Measurements from ENCODE around the gene TTC39B.

Gene TTC39B

DNA sequence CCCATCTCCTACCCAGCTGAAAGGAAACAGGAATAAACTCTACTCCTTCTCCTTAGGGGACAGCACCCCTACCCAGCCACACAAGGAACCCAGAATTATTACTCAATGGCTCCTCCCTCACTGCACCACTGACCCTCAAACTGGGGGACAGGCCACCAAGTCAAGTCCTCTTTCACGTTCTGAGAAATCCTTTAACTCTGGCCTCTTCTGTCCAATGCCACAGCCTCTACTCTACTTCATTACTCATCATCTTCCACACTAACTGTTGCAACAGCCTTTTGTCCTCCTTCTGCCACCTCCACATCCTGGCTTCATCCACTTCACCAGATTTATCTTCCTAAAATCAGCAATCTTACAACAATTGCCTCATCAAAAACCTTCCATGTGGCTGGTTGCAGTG, 6.8 kb downstream of the TTC39B start:
- DNase-seq: no peak

DNA sequence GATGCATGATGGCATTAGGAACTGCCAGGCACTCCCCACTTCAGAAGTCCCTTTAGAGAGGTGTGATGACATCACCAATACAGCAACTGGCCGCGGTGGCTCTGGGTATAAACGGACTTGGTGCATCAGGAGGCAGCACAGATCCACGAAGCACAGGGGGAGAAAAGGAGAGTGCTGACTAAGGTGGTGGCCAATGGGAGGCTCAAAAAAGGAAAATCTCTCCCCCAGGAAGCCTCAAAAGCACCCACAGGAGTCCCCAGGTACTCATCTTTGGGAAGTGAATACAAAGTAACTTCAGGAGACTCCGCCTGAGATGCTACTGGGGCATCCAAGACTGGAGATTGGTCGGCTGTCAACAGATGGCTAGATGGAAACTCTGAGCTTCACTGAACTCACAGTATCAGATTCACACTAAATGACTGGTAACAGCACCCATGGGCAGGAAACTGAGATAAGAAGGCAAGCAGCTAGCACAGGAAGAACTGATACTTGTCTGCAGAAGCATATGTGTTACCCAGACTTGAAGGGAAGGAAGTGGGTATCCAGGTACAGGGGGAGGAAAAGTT, 7.6 kb downstream of the TTC39B start:
- no peak for DNase-seq

DNA sequence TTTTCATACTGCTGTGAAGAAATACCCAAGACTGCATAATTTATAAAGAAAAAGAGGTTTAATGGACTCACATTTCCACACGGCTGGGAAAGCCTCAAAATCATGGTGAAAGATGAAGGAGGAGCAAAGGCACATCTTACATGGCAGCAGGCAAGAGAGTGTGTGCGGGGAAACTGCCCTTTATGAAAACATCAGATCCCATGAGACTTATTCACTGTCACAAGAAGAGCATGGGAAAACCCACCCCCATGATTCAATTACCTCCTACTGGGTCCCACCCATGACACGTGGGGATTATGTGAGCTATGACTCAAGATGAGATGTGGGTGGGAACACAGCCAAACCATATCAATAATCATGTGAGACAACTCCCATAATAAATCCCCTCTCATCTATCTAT, 8.7 kb downstream of the TTC39B start:
- no peak for DNase-seq

DNA sequence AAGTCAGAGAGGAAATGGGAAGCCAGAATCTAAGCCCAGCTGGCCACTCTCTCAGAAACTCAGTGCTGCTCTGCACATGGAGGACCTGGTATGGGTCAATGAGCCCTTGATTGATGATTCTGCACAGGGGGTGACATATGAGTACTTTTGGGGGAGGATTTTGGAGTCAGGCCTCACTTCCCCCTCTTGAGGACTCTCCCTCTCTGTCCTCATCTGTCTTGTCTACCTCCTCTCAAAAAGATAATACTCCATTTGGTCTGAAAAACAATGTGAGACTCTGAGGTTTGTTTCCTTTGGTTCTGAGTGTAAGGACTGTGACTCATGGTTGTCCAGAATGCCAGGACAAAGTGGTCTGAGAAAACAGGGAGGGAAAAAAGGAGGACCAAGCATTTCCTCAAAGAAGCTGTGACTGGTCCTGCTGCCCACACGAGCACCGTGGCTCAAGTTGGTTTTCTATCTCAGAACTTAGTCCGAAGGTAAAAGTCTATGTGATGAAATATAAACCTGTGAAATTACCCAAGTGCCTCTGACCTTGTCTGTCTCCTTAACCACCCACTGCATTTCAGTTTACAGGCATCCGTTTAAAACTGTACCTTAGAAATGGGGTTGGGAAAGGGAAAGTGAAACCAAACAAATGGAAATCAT, 11.1 kb downstream of the TTC39B start:
- DNase-seq: no peak

DNA sequence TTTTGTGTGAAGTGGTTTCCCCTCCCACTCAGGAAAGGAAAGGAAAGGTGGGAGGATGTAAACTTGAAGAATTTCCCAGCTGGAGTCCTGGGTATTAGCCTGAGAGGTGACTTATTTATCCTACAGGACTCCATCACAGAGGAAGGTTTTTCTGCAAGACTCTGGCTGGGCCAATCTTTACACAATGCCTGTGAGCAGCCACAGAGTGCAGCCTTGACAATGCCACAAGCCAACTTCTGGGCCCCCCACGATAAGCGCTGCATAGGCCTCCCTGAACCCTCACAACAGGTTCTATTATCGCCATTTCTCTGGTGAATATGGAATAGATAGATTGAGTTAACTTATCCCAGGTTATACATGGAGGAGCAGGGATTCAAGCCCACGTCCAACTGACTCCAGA, 12.4 kb downstream of the TTC39B start:
- no peak for DNase-seq

DNA sequence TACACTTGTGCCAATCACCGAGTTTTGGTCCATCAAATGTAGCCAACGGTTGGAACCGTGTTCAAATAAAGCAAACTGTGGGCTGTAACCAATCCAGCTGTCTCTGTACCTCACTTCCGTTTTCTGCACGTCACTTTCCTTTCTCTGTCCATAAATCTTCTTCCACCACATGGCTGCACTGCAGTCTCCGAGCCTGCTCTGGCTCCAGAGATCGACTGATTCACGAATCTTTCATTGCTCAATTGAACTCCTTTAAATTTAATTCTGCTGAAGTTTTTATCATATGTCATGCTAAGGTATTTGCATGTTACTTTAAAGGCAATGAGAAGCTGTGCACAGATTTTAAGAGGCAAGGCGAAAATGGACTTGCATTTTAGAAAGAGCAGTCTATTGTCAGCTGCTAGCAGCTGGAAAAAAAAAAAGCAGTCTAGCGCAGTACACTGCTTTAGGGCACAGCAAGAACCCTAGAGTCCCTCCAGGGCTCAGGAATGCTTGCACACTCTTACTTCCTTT, 13.2 kb downstream of the TTC39B start:
- DNase-seq: no peak

DNA sequence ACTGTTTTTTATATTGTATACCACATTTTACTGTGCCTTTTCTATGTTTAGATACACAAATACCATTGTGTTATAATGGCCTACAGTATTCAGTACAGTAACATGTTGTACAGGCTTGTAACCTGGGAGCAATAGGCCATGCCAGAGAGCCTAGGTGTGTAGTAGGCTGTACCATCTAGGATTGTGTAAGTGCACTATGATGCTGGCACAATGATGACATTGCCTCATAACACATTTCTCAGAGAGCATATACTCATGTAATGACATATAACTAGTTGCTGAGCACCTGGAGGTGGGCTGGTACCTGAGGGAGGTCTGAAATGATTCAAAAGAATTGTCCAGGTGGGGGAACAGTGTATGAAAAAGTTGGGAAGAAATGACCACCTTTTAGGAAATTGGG, 13.9 kb downstream of the TTC39B start:
- DNase-seq: no peak

DNA sequence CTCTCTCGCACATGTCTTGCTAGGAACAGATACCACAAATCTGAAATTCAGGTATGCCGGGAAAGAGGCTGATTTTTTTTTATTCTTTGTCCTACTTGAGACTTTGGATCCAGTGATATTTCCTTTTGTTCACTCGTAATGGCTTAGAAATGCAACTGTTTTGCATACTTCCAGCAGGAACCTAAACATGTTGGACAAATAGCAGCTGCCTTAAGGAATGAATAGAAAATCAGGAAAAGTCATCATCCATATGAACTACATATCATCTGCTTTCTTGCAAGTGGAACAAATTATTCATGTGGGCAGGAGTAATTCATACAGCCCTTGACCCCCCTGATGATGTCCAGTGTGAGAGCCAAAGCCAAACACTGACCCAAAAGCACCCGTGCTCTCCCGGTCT, 17.4 kb downstream of the TTC39B start:
- no peak for DNase-seq

DNA sequence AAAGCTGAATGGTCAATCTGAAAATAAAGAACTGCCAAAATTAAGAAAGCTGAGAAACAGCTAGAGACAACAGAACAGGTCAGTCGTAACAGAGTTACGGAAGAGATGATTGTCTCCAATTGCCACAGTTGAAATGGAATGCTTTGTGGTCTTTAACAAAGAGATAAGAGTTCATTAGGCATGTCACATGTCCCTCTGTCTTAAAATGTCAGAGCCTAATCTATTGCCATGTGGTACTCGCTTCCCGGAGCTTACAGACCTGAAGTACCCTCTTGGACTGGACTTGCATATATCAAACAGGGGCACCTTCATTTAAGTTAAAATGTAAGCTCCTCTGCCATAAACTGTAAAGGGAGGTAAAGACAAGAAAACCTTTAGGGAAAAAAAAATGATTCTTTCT, 19.7 kb downstream of the TTC39B start:
- no peak for DNase-seq

DNA sequence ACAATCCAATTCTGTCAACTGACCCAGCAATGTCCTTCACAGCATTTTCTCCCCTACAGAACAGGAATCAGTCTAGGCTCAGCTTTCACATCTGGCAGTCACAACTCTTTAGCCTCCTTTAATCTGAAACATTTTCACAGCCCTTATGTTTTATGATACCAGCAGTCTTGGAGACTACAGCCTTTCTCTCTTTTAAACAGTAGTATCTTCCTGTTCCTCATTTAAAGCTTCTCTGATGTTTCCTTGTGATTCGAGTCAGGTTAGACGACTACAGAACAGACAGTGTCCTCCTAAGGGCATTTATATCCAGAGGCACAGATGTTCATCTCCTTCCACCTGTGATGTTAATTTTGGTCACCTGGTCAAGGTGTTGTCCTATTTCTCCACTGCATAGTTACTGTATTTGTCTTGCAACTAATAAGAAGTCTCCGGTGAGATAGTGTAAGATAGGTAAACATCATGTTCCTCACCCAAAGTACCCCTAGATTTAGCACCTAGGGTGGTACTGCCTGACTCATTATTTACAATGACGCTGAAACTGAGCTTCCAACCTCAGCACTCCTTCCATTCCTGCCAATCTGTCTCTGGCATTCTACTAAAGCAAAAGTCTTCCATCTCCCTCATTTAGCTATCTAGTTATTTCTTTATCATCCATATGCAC, 20.7 kb downstream of the TTC39B start:
- DNase-seq: no peak

DNA sequence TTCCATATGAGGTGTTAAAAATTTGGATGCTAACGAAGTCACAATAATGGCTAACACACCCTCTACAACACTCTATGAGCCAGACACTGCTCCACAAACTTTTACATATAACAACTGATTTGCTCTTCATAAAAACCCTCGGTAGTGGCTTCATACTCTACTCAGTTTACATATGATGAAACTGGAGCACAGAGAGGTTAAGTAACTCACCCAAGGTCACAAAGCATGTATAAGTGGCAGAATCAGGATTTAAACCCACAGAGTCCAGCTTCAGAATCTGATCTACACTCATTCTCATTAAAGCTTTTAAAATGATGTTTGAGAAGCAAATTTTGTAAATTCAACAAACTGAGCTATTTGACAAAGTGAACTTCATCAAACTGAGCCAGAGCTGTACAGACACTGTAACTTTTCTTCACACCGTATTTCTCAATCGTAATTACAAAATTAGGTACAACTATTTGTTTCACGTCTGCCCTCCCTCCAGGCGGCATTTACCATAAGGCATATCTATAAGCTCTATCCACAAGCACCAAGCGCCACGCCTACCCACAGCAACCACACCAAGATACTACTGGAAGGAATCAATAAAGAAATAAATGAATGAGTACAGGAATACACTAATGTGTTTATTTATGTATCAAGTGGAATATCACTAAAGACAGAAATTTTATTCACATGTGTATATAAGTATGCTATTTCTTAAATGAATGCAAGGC, 24.3 kb downstream of the TTC39B start:
- DNase-seq: no peak

DNA sequence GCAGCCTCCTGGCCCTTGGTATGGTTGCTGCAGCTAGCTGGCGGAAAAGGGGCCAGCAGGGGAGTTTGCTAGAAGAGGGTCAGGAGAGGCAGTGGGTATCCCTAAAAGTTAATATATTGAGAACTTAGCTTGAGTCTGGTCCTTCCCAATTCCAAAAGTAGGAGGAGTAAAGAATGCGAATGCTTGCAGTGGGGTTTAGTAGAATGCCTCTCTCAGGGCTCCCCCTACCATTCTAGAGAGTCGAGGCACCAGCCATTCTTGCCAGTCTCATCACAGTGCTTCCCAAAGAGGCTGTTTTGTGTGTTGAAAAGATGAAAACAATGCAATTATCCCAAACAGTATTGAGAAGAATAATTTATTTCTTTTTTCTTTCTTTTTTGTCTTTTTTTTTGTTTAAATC, 26.4 kb downstream of the TTC39B start:
- no peak for DNase-seq

DNA sequence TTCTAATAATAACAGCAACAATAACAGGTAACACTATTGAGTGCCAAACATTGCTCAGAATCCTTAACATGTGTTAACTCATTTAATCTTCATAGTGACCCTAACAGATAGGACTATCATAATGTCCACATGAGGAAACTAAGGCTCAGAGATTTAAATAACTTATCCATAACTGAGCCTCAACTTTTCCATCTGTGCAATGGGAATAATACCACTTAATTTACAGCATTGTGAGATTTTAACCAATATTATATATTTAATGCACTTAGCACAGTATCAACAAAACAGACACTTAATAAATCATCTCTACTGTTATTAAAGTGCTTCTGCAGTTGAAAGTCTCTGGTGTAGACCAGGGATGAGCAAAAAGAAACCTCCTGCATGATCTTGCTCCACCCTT, 28.2 kb downstream of the TTC39B start:
- no peak for DNase-seq

DNA sequence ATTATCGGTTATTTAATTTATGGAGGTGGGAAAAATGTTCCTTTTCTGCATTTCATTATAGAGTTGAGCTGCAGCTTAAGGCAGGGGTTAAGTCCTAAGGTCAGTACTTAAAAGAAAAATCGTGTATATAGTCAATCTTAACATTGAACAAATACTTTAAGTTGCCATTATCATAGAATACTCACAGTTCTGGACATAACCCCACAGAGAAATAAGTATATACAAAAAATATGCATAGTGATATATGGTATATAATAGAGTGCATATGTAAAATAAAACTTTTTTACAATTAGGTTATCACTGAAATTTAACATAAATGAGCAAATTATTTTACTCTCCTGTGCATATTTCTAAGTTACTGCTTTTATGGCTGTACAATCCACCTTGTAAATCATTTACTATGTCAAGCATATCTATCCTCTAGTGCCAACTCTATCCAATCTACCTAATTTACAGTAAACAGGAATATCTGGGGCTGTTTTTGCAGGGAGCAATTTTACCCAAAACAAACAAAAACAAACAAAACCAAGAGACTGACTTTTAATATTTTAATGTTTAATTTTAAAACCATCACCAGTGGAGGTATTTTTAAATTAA, 28.8 kb downstream of the TTC39B start:
- no peak for DNase-seq

DNA sequence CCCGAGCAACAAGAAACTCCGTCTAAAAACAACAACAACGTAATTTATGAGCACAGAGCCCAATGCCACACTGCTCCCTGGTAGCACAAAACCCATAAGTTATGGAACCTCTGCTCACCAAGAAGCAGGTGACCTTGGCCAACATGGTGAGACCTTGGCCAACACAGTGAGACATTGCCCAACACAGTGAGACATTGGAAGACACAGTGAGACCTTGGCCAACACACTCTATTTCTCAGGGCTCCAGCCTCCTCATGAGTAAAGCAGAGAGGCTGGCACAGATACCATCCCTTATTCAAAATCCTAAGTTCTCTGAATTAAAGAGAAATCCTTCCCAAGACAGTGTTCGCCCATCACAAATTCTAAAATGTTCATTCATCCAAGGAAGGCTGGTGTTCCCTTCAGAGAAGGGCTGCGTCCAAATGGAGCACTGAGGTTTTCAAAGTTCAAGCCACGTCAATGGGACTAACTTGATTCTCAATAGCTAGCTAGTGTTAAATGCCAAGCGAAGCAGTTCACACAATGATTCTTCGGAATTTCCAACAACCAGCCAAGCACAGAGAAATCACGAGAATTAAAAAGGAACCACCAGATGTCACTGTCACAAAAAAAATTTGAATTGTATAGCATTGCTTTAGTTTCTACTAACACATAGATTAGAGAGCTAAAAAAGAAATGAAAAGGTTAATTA, 29.5 kb downstream of the TTC39B start:
- no peak for DNase-seq

DNA sequence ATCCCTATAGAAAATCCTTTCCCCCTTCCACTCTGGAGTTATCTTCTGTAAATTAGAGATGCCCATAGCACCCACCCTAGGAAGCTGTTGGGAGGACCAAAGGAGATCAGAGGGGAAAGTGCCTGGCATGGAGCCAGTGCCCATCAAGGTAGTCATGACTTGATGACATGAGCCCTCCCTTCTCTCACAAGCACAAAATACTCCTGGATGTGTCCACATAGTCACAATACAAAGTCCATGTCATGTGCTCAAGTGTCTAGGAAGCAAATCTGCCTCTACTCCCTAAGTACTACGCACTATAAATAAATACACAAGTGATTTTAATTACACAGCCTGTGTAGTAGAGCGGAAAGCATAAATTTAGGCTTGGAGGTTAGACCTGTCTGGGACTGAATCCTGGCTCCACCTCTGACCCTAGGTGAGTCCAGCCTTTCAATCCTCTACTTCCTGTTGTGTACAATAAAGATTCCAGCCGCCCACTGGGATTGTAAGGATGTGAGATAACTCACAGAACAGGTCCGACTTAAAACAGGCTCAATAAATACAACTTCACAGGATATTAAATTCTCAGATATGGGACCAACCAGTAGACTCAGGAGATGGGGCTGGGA, 30.6 kb downstream of the TTC39B start:
- DNase-seq: no peak

DNA sequence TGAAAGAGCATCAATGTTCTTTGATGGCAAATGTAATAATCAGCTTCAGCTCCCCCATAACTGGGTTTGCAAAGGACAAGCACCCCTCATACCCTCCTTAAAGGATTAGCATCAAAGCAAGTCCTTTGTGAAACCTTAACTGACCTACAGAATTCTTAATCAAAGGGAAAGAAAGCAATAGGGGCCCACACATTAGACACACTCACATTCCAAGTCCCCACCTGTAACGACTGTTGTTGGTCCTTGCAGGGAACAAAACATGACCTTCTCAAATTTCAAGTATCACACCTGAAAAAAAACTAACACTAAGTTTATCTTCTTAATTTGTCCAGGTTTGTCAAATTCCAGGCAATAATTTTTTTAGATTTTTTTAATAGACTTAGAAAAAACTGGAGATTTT, 32.6 kb downstream of the TTC39B start:
- DNase-seq: no peak

DNA sequence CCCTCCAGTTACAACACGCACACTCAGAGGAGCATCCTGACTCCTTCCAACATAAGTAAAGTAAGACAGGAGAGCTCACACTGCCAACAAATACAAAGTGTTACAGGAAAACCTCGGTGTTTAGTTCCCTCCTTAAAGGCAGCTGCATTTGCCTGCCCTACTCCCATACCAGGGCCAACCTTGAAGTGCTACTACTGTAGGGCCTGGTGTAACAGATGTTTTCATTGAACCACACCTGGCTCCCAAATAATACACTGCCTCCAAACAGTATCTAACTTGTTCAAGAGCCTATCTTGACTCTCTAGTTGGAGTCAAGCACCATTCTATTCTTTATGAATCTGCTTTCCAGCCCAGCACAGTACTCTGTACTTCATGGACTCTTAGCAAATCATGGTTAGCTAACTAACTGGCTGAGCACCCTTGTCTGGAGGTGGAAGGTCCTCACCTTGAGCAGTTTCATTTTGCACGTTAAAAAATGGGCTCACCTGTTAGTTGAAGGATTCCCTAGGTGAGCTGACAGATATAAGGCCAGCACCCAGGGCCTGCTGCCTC, 34.6 kb downstream of the TTC39B start:
- DNase-seq: no peak

DNA sequence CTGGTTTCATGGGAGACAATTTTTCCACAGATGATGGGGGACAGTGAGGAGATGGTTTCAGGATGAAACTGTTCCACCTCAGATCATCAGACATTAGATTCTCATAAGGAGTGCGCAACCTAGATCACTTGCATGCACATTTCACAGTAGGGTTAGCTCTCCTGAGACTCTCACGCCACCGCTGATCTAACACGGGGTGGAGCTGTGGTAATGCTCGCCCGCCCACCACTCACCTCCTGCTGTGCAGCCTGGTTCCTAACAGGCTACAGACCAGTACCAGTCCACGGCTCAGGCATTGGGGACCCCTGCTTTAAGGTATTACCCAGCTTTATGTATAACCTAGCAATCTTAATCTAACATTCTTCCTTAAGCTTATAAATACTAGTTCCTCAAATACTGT, 35.6 kb downstream of the TTC39B start:
- DNase-seq: no peak

DNA sequence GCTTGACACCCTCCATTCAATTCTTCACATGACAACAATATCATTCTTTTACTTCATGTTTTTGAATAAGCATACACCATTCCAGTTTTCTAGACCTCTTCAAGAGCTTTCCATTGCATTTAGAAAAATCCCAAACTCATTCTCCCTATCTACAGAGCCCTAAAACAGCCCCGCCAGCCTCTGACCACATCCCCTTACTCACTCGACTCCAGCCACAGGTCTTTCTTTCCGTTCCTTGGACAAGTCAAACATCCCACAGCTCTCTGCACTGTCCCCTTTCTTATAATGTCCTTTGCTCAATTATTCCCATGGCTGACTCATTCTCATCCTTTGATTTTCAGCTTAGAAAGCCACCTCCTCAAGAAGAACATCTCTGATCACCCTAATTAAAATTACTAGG, 38.2 kb downstream of the TTC39B start:
- DNase-seq: no peak

DNA sequence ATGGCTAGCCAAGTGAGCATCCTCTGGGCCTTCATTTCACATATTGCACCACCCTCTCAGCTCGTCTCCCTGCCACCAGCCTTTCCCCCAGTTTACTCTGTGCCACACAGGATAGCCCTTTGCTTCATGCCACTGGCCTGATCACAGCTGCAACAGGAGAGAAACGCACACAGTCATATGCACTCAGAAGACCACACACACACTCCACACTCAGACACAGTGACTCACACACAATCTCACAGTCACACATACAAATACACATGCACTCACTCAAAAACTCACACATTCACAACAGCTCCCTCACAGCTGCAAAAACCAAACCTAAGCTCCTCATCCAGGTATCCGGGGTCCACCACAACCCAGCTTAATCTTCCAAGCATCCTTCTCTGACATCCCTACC, 38.7 kb downstream of the TTC39B start:
- no peak for DNase-seq

DNA sequence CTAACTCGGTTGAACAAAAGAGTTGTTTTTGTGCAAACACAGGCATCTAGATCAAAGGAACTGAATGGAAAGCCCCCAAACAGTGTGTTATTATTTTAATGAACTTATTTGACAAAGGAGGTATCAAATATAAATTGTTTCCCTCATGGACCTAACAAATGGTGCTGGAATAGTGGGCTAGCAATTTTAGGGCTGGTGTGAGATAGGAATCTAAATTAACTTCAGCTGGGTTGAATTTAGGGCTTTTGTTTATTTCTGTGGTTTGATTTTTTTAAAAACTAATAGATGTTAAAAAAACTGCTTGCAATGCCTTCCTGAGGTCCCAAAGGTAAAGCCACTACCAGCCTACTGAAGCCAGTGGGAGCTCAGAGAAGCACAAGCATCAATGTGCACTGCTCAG, 42.1 kb downstream of the TTC39B start:
- DNase-seq: no peak
